GM19324 (cell line): ENCODE data around the gene CRYBB1.

Source experiments
- ATAC-seq: cut with Tn5 transposase; IDR thresholded peaks from one replicate; pipeline ENCODE4 v1.9.1; 2021; ENCODE audit warnings: mild to moderate bottlenecking, moderate library complexity; ENCODE audit not compliant: unreplicated experiment, low FRiP score

The CRYBB1 gene

DNA sequence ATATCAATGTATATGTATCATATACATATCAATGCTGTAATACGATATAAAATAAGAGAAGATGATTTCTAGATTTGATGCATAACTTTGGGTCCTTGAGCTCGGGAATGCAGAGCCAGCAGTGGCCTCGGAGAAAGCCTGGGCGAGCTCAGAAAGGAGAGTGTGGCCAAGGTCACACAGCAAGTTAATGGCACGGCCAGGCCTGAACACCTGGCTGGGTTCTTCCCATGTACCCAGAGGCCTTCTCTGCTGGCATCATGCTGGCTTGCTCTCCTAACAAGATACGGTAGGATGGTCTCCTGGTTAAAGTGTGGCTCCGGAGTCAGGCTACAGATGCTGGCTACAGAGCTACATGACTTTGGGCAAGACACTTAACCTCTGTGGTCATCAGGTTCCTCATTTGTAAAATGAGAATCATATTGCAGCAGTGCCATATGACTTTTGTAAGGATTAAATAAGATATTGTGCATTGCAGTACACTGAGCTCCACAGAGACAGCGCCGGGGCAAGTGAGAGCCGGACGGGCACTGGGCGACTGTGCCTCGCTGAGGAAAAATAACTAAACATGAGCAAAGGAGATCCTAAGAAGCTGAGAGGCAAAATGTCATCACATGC is 57.8 kb downstream of the CRYBB1 start:
- no peak for ATAC-seq

DNA sequence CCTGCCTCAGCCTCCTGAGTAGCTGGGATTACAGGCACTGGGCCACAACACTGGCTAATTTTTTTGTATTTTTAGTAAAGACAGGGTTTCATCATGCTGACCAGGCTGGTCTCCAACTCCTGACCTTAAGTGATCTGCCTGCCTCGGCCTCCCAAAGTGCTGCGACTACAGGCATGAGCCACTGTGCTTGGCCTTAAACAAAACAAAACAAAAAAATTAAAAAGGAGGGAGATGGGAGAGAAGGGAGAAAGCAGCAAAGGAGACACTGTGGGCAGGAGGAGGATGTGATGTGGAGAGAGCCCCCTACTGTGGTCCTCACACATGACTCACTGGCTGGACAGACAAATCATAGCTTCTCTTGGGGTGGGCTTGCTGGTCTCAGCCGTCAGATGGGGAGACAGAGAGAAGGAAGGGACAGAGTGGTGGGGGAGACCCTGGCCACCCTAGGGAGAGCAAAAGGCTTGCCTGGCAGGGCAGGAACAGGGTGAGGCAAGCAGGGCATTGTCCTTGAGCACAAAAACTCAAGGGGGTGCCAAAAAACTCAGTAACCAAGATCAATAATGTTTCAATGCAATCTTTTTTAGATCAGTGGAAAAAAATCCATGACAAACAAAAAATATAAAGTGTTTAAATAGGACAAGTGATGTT is 59.5 kb downstream of the CRYBB1 start:
- no peak for ATAC-seq

- no peak for ATAC-seq
These were observed 60.9 kb downstream of the CRYBB1 start for GRCh38 chr22:26556904-26557303.

- ATAC-seq, result no peak
These were observed 62.3 kb downstream of the CRYBB1 start for GRCh38 chr22:26555478-26555877.

DNA sequence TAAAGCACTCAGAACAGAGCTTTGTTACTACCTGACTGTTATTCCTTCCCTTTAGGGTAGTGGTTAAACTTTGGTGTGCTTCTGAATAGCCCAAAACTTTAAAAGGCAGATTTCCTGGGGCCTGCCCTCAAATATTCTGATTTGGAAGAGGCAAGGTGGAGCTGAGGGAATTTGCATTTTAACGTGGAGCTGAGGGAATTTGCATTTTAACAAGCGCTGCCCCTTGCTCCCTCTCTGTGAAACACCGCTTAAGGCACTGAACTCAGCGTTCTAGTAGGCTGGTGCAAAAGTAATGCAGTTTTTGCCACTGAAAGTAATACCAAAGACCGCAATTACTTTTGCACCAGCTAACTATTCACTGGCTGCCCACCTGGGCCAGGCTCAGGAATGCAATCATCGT is 62.9 kb downstream of the CRYBB1 start:
- ATAC-seq, result no peak

DNA sequence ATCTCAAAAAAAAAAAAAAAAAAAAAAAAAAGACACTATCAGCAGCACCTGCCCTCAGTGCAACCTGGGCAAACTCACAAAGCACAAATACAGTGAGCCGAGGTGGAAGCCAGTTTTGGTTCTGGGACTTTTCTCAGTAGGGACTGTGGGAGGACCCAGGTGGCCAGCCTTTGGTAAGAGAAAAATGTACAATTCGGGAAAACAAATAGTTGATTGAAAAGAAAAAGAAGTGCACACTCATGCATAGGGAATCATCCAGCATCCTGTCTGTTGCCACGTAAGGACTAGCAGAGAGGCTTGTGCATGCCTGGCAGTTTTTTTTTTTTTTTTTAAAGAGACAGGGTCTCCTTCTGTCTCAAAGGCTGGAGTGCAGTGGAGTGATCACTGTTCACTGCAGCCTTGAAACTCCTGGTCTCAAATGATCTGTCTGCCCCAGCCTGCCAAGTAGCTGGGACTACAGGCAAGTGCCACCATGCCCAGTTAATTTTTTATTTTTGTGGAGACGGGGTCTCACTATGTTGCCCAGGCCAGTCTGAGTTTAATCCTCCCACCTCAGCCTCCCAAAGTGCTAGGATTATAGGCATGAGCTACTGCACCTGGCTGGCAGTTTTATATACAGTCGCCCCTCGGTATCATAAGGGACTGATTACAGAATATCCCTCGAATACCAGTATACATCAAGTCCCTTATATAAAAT is 64.6 kb downstream of the CRYBB1 start:
- no peak for ATAC-seq

DNA sequence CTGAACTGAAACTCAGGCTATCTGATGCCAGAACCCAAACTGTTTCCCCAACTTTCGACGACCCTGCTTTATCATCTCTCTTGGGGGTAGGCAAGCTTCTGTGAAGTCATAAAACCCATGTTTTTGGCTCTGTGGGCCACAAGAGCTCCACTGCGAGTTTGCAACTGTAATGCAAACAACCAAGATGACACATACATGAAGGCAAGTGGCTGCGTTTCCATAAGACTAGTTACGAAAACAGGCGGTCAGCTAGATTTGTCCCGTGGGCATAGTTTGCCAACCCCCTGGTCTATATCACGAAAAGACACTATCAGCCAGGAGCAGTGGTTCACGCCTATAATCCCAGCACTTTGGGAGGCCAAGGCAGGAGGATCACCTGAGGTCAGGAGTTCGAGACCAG is 65.4 kb downstream of the CRYBB1 start:
- ATAC-seq, result no peak

DNA sequence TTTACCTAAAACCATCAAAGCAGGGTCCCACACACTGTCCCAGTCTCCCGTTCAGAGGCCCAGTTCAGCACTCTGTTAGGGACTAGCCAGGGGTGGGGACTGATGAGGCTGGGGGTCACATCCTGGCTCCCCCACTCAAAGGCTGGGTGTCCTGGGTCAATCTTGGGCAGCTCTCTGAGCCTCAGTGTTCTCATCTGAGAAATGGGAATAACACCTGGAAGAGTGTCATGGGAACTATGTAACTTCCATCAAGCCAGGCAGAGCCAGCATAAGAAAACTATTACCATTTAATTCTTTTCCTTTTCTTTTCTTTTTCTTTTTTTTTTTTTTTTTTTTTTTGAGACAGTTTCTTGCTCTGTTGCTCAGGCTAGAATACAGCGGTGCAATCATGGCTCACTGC is 66.3 kb downstream of the CRYBB1 start:
- ATAC-seq, result no peak

GRCh38 chr22:26550498-26551033 is 67.3 kb downstream of the CRYBB1 start:
- ATAC-seq, result no peak

DNA sequence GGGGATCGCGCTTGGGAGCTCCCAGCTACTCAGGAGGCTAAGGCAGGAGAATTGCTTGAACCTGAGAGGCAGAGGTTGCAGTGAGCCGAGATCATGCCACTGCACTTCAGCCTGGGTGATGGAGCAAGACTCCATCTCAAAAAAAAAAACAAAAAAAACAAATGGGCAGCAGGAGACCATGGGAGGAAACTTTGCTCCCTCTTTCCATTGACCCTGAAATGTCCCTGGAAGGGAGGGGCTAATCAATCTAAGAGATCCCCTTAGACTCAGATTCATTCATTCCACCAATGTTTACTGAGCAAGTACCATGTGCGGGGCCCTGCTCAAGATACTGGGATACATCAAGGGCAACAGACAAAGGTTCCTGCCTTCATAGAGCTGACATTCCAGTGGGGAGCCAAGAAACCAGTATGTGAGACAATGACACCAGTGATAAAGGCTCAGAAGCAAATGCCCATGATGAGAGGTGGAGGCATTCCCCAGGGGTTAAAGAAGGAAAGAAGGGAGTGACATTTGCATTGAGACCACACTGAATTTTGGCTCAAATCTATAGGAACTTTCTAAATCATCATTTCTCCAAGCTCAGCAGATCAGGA is 67.8 kb downstream of the CRYBB1 start:
- no peak for ATAC-seq
